Measurements from ENCODE around the gene ETFB.

The ETFB gene

DNA sequence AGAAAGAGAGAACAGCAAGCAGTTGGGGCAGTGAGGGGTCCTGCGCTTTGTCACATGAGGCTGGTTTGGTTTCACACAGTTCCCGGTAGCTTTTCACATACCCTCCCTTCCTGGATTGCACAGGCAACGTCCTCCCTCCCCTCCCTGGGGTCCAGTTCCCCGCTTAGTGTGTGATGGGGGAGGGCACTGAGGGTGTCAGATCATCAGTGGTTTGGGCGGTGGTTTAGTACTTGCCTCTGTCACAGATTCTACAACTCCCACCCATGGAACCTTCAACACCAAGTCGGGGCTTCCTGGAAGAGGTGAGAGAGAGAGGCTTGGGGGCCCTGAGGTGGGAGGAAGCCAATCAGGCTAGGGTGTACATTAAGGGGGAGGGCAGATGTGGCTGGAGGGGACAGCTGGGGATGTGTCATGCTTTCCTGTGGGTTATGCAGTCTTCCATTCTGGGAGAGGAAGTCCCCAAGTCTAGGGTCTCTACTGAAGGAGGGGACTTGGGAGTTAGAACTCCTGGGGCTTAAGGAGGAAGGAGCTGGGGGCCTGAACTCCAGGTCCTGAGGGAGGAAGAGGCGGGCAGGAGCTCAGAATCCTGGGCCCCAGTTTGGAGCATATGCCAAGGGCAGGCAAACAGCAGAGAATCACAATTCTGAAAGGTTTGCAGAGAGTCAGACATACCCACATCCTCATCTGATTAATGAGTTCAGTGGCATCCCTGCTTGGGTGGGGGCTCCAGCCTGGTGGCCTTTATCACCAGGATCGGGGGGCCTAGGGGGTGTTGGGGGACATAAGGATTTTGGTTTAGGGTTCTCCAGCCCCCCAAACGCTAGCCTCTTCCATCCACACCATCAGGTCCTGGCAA, 6.7 kb upstream of the ETFB start, which contains the start of gene NKG7:
Gene NKG7 (minus strand): TSS at position 6 of the 856 bp plus-strand sequence. CDS start 119 bp downstream, outside the sequence.
- peak; percentile 73 to 84 (median 75) for DNase-seq (ENCODE audit: low read depth in 2 of 3, low spot score in 1 of 3)

DNA sequence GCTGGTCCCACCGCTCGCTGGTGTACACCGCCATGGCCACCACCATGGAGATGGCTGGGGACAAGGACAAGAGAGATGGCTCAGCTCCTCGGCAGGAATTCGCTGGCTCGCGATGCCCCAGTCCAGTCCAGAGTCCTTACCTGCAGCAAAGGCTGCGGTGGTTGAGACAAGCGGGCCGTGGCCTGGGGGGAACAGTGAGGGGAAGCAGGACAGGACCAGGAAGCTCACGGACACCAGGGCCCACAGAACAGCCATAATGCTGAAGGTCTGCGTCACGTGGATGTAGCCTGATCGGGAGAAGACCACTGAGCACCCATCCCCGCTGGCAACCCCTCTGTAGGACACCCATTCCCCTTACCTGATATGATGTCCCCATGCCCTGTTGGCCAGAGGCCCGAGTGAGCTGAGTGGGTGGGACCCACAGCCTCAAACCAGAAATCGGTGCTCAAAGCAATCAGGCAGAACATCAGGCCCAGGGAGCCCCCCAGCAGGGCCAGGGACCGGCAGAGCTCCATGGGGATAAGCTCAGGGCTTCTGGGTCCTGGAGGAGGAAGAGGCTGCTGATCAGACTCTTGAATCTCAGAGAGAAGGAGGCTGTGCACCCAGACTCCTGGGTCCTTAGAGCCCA, 5.9 kb upstream of the ETFB start:
- DNase-seq (ENCODE audit: low read depth in 2 of 3, low spot score in 1 of 3) = no peak

DNA sequence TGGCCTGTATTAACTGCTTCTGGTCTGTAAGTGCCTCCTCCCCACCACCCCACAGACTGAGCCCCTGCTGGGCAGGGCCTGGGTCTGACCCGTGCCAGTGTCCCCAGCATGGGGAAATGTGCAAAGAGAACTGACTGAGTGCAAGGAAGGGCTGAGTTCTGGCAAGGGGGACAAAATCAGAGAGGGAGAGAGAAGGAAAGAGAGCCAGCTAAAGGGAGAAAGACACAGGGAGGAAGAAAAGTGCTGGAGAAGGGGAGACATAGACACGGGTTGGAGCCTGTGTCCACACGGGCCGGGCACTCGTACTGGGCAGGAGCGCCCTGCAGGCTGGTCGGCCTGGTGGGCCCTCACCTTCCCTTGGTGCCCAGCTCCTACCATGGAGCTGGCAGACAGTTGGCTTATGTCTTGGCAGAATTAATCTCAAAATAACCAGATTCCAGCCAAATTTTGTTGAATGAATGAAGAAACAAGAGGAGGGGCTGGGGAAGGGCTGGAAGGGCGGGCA, 5.0 kb upstream of the ETFB start:
- DNase-seq (ENCODE audit: low read depth in 2 of 3, low spot score in 1 of 3) = no peak

DNA sequence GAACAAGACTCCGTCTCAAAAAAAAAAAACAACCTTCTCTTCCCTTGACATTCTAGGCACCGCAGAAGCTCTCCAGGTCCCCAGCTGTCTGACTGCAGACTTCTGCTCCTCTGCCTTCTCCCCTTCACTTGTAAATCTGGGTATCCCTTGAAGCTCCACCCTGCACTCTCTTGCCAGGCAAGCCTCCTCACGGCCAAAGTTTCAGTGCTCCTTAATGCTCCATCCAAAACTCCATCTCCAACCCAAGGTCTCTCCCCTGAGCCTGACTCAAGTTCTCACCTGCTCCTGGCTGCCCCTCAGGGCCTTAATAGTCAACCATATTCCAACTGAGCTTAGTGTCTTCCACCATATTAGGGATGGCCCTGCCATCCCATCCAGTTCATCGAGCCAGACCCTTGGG, 4.0 kb upstream of the ETFB start:
- DNase-seq (ENCODE audit: low read depth in 2 of 3, low spot score in 1 of 3) = no peak

DNA sequence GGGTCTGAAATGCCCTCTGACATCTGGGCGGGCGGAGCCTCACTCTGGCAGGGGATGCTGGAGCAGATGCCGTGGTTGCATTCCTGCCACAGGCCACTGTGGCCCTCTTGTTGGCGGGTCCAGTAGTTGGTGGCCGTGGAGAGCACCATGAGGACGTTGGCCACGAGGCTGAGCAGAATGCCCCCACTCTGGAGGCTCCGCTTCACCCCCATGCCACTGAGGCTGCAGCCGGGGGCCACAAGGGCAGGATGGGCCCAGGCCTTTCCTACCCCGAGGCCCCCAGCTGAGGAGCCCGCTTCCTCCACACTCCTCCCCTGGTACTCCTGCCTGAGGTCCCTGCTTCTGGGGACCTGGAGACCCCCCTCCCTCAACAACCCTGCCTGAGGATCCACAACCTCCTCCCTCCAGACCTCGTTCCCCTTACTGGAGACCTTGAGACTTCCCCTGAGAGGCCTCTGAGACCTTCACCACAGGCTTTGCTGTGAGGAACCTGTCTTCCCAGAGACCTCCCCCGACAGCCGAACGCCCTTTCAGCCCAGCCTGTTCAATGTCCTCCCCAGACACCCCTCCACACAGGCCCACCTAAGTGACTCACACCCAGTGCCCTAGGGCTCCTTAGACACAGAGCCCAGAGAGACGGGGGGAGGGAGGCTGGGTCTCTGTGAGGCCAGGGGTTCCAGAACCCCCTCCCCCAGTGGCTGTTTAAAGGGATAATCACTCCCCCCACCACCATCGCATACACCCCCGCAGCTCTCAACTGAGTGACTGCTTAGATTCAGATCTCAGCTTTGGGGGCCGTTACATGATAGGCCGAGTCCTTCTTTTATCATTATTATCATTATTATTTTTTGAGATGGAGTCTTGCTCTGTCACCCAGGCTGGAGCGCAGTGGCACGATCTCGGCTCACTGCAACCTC, 2.4 kb upstream of the ETFB start, which contains the start of gene CLDND2:
Gene CLDND2 (minus strand): TSS at position 638 of the 917 bp plus-strand sequence. CDS start 426 bp downstream, at position 212.
- DNase-seq (ENCODE audit: low read depth in 2 of 3, low spot score in 1 of 3) = no peak

DNA sequence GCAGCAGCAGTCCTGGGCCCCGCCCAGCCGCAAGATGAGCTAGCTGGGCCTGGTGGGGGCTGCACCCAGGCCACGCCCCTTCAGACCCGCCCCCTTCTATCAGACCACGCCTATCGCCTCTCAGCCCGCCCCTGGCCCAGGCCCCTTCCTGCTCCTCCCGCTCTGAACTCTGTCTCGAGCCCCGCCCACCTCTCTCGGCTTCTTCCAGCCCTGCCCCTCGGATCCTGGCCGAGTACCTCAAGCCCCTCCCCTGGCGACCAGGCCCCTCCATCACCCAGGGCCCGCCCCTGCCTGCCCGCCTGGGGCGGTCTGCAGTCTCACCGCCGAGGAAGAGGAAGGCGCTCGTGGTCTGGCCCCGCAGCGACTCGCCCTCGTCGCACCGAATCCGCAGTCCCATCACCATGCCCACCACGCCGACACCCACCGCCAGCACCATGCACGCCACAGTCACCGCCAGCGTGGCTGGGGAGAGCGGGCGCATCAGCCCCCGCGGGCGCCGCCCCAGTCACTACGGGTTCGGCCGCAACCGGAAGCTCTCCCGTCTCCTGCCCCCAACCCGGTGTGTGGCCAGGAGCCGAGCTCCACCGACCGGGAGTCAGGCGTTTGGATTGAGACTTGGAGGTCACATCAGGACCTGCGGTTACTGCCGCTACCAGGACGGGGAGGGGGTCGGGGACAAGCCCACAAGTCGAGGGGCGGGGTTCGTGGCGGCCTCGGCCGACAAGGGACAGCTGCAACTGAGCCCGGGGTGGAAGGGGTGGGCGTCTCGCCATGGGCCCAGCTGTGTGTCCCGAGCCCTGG, 1.6 kb upstream of the ETFB start:
- peak; percentile 99 to 100 (median 99) for DNase-seq (ENCODE audit: low read depth in 2 of 3, low spot score in 1 of 3)

DNA sequence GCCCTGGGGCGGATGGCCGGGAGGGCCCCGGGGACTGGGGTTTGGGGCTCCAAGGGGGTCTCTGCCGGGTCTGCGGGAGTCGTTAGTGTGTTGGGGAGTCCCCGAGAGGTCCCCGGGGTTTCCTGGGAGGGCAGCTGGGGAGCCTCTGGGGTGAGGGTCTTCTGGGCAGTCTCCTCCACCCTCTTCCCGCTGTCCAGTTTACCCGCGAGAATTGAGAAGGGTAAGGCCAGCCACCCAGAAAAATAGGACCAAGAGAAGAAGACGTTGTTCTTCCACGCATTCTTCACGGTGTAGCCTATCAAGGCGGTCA, 1.0 kb upstream of the ETFB start:
- no peak for DNase-seq (ENCODE audit: low read depth in 2 of 3, low spot score in 1 of 3)

DNA sequence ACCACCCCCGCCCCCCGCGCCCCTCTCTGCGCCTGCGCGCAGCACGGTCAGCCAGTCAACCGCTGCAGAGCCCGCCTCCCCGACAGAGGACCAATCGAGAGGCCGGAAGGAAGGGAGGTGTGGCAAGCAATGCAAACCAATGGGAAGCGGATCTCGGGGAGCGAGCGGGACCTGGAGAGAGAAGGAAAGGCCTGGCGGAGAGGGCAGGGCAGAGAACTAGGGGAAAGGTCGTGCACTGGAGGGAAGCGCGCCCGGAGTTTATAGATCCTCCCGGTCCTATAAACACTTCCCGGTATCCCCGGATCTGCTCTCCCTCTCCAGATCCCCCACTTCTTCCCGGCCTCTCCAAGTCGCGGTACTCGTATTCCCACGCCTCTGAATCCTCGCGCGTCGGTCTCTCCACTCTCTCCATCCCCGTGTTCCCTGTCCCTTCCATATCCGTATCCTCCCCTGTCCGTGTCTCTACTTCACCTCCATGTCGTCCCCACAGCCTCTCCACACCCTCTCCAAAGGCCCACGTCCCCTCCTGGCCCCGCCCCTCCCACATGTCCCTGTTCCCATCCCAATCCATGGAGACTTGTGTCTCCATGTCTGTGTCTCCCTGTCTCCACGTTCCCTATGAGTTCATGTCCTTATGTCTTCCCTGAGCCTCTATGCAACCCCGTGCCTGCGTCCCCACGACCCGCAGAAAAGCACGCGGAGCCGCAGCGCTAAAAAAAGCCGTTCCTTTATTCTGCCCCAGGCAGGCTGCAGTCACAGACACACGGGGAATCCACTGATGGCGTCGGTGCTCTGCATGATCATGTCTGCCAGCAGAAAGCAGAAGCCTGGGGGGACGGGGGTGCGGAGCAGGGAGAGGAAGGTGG, 434 bp upstream of the ETFB start:
- peak; percentile 89 to 95 (median 94) for DNase-seq (ENCODE audit: low read depth in 2 of 3, low spot score in 1 of 3)

DNA sequence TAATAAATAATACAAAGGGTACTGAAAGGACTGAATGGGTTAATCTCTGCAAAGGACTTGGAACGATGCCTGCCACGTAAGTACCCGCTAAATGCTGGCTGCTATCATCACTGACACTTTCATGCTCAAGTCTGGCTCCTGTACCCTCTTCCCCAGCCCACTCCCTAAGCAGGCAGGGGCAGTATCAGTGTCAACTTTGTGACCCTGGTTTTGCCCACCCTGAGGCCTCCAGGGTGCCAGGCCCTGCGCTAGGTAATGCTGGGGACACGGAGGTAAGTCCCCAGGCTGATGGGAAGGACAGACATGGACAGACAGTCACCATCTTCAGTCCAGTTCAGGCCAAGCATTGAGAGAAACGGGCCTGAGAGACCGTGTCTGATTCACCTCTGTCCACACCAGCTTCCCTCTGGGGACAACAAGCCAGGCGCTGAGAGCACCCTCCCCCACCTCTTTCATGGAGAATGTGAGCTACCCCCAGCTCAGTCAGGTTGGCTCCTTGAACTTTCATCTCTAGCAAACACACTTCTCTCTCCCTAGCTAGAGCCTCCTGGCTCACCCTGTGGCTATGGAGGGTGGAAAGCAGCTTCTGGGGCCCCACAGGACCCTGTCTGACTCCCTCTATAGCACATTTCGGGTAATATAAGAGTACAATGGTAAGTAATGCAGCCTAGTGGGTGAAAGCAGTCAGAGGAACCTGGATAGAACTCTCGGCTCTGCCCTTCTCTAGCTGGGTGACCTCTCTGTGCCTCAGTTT, 800 bp downstream of the ETFB start:
- no peak for DNase-seq (ENCODE audit: low read depth in 2 of 3, low spot score in 1 of 3)

DNA sequence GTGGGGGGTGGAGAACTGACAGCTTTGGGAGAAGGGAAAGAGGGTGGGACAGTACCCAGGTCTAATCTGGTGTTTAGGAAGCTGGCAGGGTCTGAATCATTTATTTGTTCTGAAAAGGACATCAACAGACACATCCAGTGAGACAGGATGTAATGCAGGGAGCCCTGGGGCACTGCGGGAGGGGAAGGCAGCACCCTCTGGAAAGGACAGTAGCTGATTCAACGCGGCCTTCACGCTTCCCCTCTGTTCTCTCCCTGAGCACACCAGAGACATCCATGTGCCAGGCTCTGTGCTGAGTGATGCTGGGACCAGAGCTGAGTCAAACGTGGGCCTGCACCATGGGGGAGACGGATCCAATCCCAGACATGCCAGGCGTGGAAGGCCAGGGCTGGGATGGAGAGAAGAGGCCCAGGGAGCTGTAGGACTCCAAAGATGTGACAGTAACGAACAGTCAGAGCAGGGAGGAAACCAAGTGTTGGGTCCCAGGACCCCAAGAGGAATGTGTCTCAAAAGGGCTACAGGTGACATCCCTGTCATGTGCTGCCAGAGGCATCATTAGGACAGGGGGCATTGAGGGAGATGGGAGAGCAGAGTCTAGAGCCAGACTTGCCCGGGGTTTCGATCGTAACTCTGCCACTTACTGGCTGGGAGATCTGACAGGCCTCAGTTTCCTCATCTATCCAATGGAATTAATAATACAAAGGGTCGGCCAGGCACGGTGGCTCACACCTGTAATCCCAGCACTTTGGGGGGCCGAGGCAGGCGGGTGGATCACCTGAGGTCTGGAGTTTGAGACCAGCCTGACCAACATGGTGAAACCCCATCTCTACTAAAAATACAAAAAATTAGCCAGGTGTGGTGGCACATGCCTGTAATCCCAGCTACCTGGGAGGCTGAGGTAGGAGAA, 1.7 kb downstream of the ETFB start:
- no peak for DNase-seq (ENCODE audit: low read depth in 2 of 3, low spot score in 1 of 3)

DNA sequence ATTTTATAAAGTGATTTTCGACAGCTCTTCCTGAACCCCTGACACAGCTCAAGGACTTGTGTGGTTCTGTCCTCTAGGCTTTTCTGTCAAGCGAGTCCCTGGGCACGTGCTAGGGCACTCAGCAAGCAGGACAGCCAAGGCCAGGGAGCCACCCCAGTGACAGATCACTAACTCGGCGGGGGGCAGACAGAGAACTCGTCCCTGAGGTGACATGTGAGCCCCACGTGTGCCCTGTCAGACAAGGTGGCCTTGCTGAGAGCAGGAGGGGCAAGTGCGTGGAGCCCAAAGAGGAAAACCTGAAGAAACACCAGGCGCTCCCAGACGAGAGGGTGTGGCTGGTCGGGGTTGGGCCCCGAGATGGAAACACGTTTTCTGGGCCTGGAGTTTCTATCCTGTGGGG, 4.9 kb downstream of the ETFB start:
- DNase-seq (ENCODE audit: low read depth in 2 of 3, low spot score in 1 of 3) = no peak

DNA sequence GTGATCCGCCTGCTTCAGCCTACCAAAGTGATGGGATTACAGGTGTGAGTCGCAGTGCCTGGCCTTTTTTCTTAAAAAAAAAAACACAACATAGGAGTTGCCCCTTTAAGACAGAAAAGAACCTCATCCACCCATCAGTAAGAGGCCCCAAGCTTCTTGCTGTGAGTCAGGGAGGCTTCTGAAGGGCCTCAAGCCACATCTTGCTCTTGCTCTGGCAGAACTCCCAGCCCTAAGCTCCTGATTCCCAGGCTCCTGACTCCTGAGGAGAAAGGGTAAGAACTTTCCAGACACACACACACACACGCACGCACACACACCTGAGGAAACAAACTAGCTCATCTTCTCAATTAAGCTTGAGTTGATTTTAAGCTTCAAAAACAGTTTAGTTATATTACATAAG, 6.9 kb downstream of the ETFB start:
- no peak for DNase-seq (ENCODE audit: low read depth in 2 of 3, low spot score in 1 of 3)

DNA sequence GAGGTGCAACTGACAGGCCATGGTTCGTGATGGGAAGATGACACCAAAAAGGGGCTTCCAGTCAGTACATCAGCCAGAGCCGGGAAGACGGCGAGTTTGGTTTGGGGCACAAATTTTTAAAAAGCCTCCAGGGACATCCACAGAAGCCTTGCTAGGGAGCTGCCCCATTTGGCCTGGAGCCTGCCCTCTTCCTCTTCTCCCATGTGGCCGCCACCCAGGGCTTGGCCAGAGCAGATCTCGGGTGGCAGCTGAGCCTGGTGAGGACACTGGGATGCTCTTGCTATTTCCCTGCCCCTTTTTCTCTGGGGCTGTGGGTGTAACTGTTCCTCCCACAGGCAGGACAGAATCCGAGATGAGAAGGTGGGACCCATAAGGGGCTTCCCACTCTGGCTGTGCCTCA, 8.2 kb downstream of the ETFB start:
- no peak for DNase-seq (ENCODE audit: low read depth in 2 of 3, low spot score in 1 of 3)

DNA sequence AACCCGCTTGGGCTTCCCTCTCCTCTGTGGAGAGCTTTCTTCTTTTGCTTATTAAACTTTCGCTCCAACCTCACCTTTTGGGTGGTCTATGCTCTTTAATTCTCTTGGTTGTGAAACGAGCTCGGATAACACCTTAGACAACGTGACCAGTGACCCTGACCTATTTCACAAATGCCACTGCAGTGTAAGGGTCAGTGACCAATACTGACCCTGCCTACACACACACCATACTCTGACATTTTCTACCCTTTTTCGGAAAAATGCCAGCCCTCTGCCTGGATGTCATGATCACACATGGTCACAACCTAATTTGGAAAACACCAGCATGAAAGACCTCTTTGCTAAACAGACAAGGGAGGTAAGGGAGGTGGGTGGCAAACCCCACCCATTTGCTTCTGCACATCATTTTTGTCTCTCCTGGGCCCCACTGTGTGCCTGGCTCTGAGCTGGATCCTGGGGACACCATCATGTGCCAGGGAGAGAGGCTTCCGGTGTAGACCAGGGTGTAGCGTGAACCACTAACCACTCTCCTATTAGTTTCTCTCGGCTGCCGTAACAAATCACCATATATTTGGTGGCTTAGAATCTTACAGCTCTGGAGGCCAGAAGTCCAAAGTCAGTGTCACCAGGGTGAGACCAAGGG, 9.9 kb downstream of the ETFB start:
- DNase-seq (ENCODE audit: low read depth in 2 of 3, low spot score in 1 of 3) = no peak

DNA sequence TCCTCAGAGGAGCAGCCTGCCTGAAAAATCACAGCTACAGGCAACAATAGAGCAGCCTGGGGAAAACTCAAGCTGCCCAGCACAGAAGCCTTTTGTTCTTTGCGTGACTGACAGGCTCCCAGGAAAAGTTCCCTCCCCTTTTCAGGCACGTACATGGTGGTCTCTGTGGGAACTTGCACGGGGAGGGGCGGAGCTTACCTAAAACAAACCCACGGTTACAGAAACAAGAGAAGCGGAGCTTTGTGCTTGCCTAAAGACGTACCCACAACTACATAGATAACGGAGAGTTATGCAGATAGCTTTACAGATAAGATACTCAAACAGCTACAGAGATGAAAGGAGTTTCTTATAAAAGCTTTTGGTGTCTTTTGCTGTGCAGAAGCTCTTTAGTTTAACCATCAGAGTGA, 11.4 kb downstream of the ETFB start:
- no peak for DNase-seq (ENCODE audit: low read depth in 2 of 3, low spot score in 1 of 3)

DNA sequence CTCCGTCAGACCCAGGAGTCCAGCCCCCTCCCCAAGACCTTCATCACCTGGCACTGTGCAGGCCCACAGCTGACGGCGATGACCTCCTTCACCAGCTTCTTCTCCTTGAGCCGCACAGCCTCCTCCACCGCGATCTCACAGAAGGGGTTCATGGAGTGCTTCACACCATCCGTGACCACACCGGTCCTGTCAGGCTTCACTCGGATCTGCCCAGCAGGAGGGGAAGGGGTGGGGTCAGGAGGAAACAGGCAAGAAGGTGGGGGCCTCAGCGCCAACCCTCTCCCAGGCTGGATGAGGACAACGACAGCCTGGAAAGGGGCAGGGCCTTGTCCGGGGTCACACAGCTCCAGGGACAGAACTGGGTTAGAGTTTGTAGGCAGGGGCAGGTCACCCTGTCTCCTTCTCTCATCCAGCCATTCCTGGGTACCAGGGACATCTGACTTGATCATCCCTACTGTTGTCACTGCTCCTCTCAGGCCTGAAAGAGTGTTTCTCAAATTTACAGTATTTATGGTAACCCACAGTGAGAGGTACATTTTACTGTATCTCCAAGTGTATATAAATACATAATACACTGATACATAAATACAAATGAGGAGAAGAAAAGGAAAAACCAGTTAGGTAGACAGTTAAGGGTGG, 12.0 kb downstream of the ETFB start:
- no peak for DNase-seq (ENCODE audit: low read depth in 2 of 3, low spot score in 1 of 3)
